ENCODE results near the gene GSDME.

Gene GSDME

DNA sequence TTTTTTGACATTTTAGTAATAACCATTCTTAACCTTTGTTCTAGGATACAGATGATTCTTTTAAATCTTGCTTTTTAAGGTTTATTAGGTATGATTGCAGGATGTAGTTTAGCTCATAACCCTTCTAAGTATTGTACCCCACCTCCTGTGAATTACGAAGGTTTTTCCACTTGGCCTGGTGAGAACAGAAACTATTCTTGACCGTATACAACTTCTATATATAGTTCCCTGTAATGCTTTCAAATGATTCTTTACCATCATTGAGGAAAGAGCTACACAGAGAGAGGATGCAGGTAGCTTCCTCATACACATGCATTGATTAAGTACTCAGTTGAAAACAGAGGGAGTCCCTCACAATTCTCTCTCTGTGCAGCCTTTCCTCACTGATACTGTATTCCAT, 97.8 kb downstream of the GSDME start:
- no peak for ATAC-seq
- TF ChIP-seq, protein P1, sequence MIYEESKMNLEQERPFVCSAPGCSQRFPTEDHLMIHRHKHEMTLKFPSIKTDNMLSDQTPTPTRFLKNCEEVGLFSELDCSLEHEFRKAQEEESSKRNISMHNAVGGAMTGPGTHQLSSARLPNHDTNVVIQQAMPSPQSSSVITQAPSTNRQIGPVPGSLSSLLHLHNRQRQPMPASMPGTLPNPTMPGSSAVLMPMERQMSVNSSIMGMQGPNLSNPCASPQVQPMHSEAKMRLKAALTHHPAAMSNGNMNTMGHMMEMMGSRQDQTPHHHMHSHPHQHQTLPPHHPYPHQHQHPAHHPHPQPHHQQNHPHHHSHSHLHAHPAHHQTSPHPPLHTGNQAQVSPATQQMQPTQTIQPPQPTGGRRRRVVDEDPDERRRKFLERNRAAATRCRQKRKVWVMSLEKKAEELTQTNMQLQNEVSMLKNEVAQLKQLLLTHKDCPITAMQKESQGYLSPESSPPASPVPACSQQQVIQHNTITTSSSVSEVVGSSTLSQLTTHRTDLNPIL (CRISPR knock-in tag; IDR thresholded peaks at IDR 0.05; ENCODE audit: low read depth): no peak
- no peak for TF ChIP-seq TOX (CRISPR knock-in tag; IDR thresholded peaks at IDR 0.05; ENCODE audit: borderline replicate concordance)
- TF ChIP-seq CSRNP3 (CRISPR knock-in tag; IDR thresholded peaks at IDR 0.05): no peak
- TF ChIP-seq ESRRG (CRISPR knock-in tag; IDR thresholded peaks at IDR 0.05): no peak
- TF ChIP-seq GLIS3 (CRISPR knock-in tag; IDR thresholded peaks at IDR 0.05): no peak
- TF ChIP-seq PATZ1 (CRISPR knock-in tag; IDR thresholded peaks at IDR 0.05; ENCODE audit: borderline replicate concordance): no peak

- ATAC-seq: no peak
- TF ChIP-seq, protein P1 (CRISPR knock-in tag; IDR thresholded peaks at IDR 0.05; ENCODE audit: low read depth): no peak
- TF ChIP-seq ZFP30 (CRISPR knock-in tag; IDR thresholded peaks at IDR 0.05): peak; percentile 92
These were observed 99.3 kb downstream of the GSDME start for GRCh38 chr7:24657980-24658379.

GRCh38 chr7:24656608-24657007, 100.7 kb downstream of the GSDME start:
- no peak for TF ChIP-seq ZFP3 (CRISPR knock-in tag; IDR thresholded peaks at IDR 0.05)
- TF ChIP-seq, protein P2, sequence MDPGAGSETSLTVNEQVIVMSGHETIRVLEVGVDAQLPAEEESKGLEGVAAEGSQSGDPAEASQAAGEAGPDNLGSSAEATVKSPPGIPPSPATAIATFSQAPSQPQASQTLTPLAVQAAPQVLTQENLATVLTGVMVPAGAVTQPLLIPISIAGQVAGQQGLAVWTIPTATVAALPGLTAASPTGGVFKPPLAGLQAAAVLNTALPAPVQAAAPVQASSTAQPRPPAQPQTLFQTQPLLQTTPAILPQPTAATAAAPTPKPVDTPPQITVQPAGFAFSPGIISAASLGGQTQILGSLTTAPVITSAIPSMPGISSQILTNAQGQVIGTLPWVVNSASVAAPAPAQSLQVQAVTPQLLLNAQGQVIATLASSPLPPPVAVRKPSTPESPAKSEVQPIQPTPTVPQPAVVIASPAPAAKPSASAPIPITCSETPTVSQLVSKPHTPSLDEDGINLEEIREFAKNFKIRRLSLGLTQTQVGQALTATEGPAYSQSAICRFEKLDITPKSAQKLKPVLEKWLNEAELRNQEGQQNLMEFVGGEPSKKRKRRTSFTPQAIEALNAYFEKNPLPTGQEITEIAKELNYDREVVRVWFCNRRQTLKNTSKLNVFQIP (CRISPR knock-in tag; IDR thresholded peaks at IDR 0.05; ENCODE audit: borderline replicate concordance, low read depth): no peak
- no peak for TF ChIP-seq OSR1 (CRISPR knock-in tag; IDR thresholded peaks at IDR 0.05)
- ATAC-seq: no peak

- no peak for ATAC-seq
- TF ChIP-seq ZC3H10 (CRISPR knock-in tag; IDR thresholded peaks at IDR 0.05) (no peak), ZNF565 (CRISPR knock-in tag; conservative IDR thresholded peaks at IDR 0.05; ENCODE audit: low read depth) (no peak), ZFP30 (CRISPR knock-in tag; IDR thresholded peaks at IDR 0.05) (no peak), GLIS3 (CRISPR knock-in tag; IDR thresholded peaks at IDR 0.05) (no peak), PATZ1 (CRISPR knock-in tag; IDR thresholded peaks at IDR 0.05; ENCODE audit: borderline replicate concordance) (no peak), ISL1 (CRISPR knock-in tag; IDR thresholded peaks at IDR 0.05) (no peak), SNAI2 (CRISPR knock-in tag; IDR thresholded peaks at IDR 0.05) (no peak), BACH2 (CRISPR knock-in tag; IDR thresholded peaks at IDR 0.05; ENCODE audit: borderline replicate concordance) (no peak), TCF4 (CRISPR knock-in tag; IDR thresholded peaks at IDR 0.05; ENCODE audit: borderline replicate concordance) (no peak)
These were observed 103.0 kb downstream of the GSDME start for GRCh38 chr7:24654305-24654704.

Measured in SK-N-SH treated with all-trans-retinoic acid at 6 μM for 48 hours (cell line).